GM23338 (cell line): ENCODE measurements around the gene DNASE1L1. TPM values are rescaled to one million over a fixed set of nuclear protein-coding genes. Genes with fewer than 3 reads are reported as not detected.
A peak's percentile ranks its signal among the peaks of the same experiment; 100 is the strongest.

Experiments used
- ATAC-seq: fragments of 200-7000 bp; cut with Tn5 transposase; 3 replicates; pipeline ENCODE4 v1.9.1; 2020
- DNase-seq: peaks from one replicate; pipeline ENCODE4 v3.0.0-alpha.2; 2015; ENCODE audit warnings: low spot score
- H2AFZ ChIP-seq: fragments of 200-600 bp; sonication (generic); 2 replicates; pipeline ENCODE4 v1.8.0; 2016; ENCODE audit warnings: antibody characterized with exemption, mild to moderate bottlenecking, moderate library complexity
- H3F3A ChIP-seq: fragments of 200-600 bp; sonication (generic); replicated peaks from 2 replicates; pipeline ENCODE4 v1.8.0; 2017; ENCODE audit warnings: antibody characterized with exemption, mixed run types, low read depth
- H3K27ac ChIP-seq: fragments of 200-600 bp; sonication (generic); 2 replicates; pipeline ENCODE4 v1.6.1; 2016; ENCODE audit warnings: low read depth
- H3K27me3 ChIP-seq: fragments of 200-600 bp; sonication (generic); 2 replicates; pipeline ENCODE4 v1.8.0; 2016; ENCODE audit warnings: mild to moderate bottlenecking, mixed run types, moderate library complexity; ENCODE audit not compliant: insufficient read depth
- H3K36me3 ChIP-seq: fragments of 200-600 bp; sonication (generic); 2 replicates; pipeline ENCODE4 v1.8.0; 2016; ENCODE audit warnings: mild to moderate bottlenecking; ENCODE audit not compliant: insufficient read depth
- H3K4me1 ChIP-seq: fragments of 200-600 bp; sonication (generic); 2 replicates; pipeline ENCODE4 v1.8.0; 2016; ENCODE audit warnings: mild to moderate bottlenecking, moderate library complexity; ENCODE audit not compliant: insufficient read depth
- H3K4me2 ChIP-seq: fragments of 200-600 bp; sonication (generic); 2 replicates; pipeline ENCODE4 v1.7.1; 2017; ENCODE audit warnings: mixed run types
- H3K4me3 ChIP-seq: fragments of 200-600 bp; sonication (generic); 2 replicates; pipeline ENCODE4 v1.6.1; 2016; ENCODE audit warnings: mixed run types
- H3K79me2 ChIP-seq: fragments of 200-600 bp; sonication (generic); replicated peaks from 2 replicates; pipeline ENCODE4 v1.8.0; 2017; ENCODE audit warnings: mild to moderate bottlenecking; ENCODE audit not compliant: insufficient read depth
- H3K9me2 ChIP-seq: fragments of 200-600 bp; sonication (generic); 2 replicates; pipeline ENCODE4 v1.8.0; 2017; ENCODE audit not compliant: insufficient read depth
- H4K20me1 ChIP-seq: fragments of 200-600 bp; sonication (generic); replicated peaks from 2 replicates; pipeline ENCODE4 v1.8.0; 2017; ENCODE audit warnings: mild to moderate bottlenecking; ENCODE audit not compliant: insufficient read depth
- H3K27ac Mint-ChIP-seq: 2 replicates; pipeline ENCODE4 v1.8.0; 2020; ENCODE audit warnings: inconsistent platforms, mild to moderate bottlenecking, moderate library complexity, mixed read lengths
- H3K27me3 Mint-ChIP-seq: 3 replicates; pipeline ENCODE4 v1.8.0; 2022; ENCODE audit warnings: low read depth, mild to moderate bottlenecking, moderate library complexity, mixed read lengths, inconsistent platforms; ENCODE audit not compliant: insufficient read depth, poor library complexity
- H3K36me3 Mint-ChIP-seq: 3 replicates; pipeline ENCODE4 v1.8.0; 2021; ENCODE audit warnings: low read depth, mild to moderate bottlenecking, inconsistent platforms, moderate library complexity, mixed read lengths
- H3K4me1 Mint-ChIP-seq: 3 replicates; pipeline ENCODE4 v1.8.0; 2020; ENCODE audit warnings: mild to moderate bottlenecking, inconsistent platforms, mixed read lengths
- H3K4me3 Mint-ChIP-seq: 3 replicates; pipeline ENCODE4 v1.8.0; 2021; ENCODE audit warnings: moderate library complexity, mild to moderate bottlenecking, inconsistent platforms, mixed read lengths
- H3K9me3 Mint-ChIP-seq: 3 replicates; pipeline ENCODE4 v1.8.0; 2020; ENCODE audit warnings: moderate library complexity, mild to moderate bottlenecking, inconsistent platforms, mixed read lengths
- CREB1 ChIP-seq: fragments of 250-450 bp; sonication (Bioruptor Pico); IDR thresholded peaks from 2 replicates; pipeline ENCODE4 v1.5.0; 2020; ENCODE audit warnings: low read depth, mild to moderate bottlenecking, moderate library complexity
- ETS1 ChIP-seq: IDR thresholded peaks from 2 replicates; pipeline ENCODE4 v1.6.1; 2016; ENCODE audit warnings: antibody characterized with exemption
- EZH2 ChIP-seq: fragments of 200-600 bp; sonication (generic); IDR thresholded peaks from one replicate; pipeline ENCODE4 v1.8.0; 2017; ENCODE audit warnings: antibody characterized with exemption, mild to moderate bottlenecking, low read depth; ENCODE audit not compliant: unreplicated experiment
- EZH2phosphoT487 ChIP-seq: fragments of 200-600 bp; sonication (generic); IDR thresholded peaks from one replicate; pipeline ENCODE4 v1.8.1; 2018; ENCODE audit warnings: antibody characterized with exemption; ENCODE audit not compliant: unreplicated experiment
- JUNB ChIP-seq: IDR thresholded peaks from one replicate; pipeline ENCODE4 v1.6.1; 2016; ENCODE audit warnings: antibody characterized with exemption; ENCODE audit not compliant: unreplicated experiment
- NANOG ChIP-seq: IDR thresholded peaks from 2 replicates; pipeline ENCODE4 v1.6.1; 2016; ENCODE audit warnings: antibody characterized with exemption, borderline replicate concordance
- POLR2AphosphoS5 ChIP-seq: IDR thresholded peaks from 2 replicates; pipeline ENCODE4 v1.6.1; 2016; ENCODE audit warnings: antibody characterized with exemption, low read depth
- STAT1 ChIP-seq: IDR thresholded peaks from one replicate; pipeline ENCODE4 v1.6.1; 2016; ENCODE audit warnings: antibody characterized with exemption; ENCODE audit not compliant: unreplicated experiment
- ZNF331 ChIP-seq: fragments of 250-450 bp; sonication (Bioruptor Pico); IDR thresholded peaks from 2 replicates; pipeline ENCODE4 v1.5.0; 2020; ENCODE audit warnings: low read depth, mild to moderate bottlenecking, moderate library complexity
- polyA plus RNA-seq: library from polyadenylated mRNA; unstranded; fragments of >200 nt; fragmentation: Nextera tagmentation; extraction: Ambion mirVana; gene quantifications from 2 replicates; pipeline ENCODE4 v1.2.1, GENCODE V29; 2016
- total RNA-seq: library from RNA; depleted of rRNA; stranded (reverse); fragments of >200 nt; shearing (Covaris generic); gene quantifications from 2 replicates; pipeline ENCODE4 v1.2.3, GENCODE V29; 2014
- TF ChIP-seq, protein P1 (sequence below): fragments of 250-450 bp; sonication (Bioruptor Pico); IDR thresholded peaks from 2 replicates; pipeline ENCODE4 v1.5.0; 2020; ENCODE audit warnings: mild to moderate bottlenecking, moderate library complexity
- TF ChIP-seq, protein P2 (sequence below): IDR thresholded peaks from one replicate; pipeline ENCODE4 v1.6.1; 2018; ENCODE audit warnings: antibody characterized with exemption; ENCODE audit not compliant: unreplicated experiment

The DNASE1L1 gene
- total and polyA plus RNA-seq, 2 experiments from 2014 or later, result 3.3 to 16.1 TPM

DNA sequence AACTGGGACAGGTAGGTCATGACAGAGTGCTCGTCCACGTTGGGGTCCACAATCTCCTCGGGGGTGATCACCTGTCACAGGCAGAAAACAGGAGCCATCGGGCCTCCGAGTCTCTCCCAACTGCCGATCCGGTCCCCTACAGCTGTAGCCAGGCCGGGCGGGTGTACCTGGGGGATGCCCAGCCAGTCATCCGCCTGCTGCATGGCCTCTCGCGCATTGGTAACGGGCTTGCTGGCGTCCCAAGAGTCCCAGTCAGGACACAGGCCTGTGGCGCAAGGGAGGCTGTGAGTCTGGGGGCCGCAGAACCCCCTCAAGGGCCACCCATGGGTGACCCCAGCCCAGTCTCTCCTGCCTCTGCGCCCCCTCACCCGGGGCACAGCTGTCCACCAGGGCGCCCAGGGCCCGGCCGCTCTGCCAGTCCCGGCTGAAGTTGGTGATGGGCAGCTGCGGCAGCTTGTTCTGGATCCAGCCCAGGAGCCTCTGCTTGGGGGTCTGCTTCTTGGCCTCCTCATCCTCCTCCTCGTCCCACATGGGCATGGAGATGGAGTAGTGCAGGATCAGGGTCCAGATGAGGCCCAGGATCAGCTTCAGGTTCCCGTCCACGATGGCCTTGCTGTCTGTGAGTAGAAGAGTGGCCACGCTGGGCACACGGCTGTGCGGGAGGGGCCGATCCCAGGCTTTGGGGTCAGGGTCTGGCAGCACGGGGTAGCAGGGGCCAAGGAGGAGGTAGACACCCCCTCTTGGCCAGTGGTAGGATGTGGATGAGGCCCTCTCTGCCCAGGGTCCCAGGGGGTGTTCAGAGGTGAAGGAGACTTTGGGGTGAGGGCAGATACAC is 41.4 kb downstream of the DNASE1L1 start:
- Histone ChIP-seq H3F3A (0 out of 2 replicates have a peak, but pooled peaks cover 4% of the 10 kb centered on the region), H3K9me2 (no peaks in the 10 kb centered on the region), H3K4me3 (no peak overlapping the region), H3K27ac (0 out of 2 replicates have a peak overlapping the region, but pooled peaks have one; percentile 80), H2AFZ (no peak overlapping the region), H3K4me1 (0 out of 2 replicates have a peak, but pooled peaks cover 4% of the 10 kb centered on the region), H3K27me3 (no peaks in the 10 kb centered on the region), H3K79me2 (peaks cover 49% of the 10 kb centered on the region), H4K20me1 (peaks cover 6% of the 10 kb centered on the region), H3K36me3 (peaks cover 7% of the 10 kb centered on the region), H3K4me2 (peak overlapping the region; percentile 81; the same call in 1 of the 2 replicates)
- ATAC-seq (no peak), DNase-seq (no peak)
- H3K36me3 Mint-ChIP-seq, result peaks cover 66% of the 10 kb centered on the region
- TF ChIP-seq ZNF331, result no peak
- TF ChIP-seq EZH2, result no peak
- TF ChIP-seq NANOG, result no peak
- no peak for TF ChIP-seq EZH2phosphoT487
- no peak for TF ChIP-seq POLR2AphosphoS5
- no peak for TF ChIP-seq CREB1 (CRISPR knock-in tag)
- TF ChIP-seq, protein P1, sequence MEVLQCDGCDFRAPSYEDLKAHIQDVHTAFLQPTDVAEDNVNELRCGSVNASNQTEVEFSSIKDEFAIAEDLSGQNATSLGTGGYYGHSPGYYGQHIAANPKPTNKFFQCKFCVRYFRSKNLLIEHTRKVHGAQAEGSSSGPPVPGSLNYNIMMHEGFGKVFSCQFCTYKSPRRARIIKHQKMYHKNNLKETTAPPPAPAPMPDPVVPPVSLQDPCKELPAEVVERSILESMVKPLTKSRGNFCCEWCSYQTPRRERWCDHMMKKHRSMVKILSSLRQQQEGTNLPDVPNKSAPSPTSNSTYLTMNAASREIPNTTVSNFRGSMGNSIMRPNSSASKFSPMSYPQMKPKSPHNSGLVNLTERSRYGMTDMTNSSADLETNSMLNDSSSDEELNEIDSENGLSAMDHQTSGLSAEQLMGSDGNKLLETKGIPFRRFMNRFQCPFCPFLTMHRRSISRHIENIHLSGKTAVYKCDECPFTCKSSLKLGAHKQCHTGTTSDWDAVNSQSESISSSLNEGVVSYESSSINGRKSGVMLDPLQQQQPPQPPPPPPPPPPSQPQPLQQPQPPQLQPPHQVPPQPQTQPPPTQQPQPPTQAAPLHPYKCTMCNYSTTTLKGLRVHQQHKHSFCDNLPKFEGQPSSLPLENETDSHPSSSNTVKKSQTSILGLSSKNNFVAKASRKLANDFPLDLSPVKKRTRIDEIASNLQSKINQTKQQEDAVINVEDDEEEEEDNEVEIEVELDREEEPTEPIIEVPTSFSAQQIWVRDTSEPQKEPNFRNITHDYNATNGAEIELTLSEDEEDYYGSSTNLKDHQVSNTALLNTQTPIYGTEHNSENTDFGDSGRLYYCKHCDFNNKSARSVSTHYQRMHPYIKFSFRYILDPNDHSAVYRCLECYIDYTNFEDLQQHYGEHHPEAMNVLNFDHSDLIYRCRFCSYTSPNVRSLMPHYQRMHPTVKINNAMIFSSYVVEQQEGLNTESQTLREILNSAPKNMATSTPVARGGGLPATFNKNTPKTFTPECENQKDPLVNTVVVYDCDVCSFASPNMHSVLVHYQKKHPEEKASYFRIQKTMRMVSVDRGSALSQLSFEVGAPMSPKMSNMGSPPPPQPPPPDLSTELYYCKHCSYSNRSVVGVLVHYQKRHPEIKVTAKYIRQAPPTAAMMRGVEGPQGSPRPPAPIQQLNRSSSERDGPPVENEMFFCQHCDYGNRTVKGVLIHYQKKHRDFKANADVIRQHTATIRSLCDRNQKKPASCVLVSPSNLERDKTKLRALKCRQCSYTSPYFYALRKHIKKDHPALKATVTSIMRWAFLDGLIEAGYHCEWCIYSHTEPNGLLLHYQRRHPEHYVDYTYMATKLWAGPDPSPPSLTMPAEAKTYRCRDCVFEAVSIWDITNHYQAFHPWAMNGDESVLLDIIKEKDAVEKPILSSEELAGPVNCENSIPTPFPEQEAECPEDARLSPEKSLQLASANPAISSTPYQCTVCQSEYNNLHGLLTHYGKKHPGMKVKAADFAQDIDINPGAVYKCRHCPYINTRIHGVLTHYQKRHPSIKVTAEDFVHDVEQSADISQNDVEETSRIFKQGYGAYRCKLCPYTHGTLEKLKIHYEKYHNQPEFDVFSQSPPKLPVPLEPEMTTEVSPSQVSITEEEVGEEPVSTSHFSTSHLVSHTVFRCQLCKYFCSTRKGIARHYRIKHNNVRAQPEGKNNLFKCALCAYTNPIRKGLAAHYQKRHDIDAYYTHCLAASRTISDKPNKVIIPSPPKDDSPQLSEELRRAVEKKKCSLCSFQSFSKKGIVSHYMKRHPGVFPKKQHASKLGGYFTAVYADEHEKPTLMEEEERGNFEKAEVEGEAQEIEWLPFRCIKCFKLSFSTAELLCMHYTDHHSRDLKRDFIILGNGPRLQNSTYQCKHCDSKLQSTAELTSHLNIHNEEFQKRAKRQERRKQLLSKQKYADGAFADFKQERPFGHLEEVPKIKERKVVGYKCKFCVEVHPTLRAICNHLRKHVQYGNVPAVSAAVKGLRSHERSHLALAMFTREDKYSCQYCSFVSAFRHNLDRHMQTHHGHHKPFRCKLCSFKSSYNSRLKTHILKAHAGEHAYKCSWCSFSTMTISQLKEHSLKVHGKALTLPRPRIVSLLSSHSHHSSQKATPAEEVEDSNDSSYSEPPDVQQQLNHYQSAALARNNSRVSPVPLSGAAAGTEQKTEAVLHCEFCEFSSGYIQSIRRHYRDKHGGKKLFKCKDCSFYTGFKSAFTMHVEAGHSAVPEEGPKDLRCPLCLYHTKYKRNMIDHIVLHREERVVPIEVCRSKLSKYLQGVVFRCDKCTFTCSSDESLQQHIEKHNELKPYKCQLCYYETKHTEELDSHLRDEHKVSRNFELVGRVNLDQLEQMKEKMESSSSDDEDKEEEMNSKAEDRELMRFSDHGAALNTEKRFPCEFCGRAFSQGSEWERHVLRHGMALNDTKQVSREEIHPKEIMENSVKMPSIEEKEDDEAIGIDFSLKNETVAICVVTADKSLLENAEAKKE (CRISPR knock-in tag), result no peak
- no peak for TF ChIP-seq JUNB
- TF ChIP-seq, protein P2, sequence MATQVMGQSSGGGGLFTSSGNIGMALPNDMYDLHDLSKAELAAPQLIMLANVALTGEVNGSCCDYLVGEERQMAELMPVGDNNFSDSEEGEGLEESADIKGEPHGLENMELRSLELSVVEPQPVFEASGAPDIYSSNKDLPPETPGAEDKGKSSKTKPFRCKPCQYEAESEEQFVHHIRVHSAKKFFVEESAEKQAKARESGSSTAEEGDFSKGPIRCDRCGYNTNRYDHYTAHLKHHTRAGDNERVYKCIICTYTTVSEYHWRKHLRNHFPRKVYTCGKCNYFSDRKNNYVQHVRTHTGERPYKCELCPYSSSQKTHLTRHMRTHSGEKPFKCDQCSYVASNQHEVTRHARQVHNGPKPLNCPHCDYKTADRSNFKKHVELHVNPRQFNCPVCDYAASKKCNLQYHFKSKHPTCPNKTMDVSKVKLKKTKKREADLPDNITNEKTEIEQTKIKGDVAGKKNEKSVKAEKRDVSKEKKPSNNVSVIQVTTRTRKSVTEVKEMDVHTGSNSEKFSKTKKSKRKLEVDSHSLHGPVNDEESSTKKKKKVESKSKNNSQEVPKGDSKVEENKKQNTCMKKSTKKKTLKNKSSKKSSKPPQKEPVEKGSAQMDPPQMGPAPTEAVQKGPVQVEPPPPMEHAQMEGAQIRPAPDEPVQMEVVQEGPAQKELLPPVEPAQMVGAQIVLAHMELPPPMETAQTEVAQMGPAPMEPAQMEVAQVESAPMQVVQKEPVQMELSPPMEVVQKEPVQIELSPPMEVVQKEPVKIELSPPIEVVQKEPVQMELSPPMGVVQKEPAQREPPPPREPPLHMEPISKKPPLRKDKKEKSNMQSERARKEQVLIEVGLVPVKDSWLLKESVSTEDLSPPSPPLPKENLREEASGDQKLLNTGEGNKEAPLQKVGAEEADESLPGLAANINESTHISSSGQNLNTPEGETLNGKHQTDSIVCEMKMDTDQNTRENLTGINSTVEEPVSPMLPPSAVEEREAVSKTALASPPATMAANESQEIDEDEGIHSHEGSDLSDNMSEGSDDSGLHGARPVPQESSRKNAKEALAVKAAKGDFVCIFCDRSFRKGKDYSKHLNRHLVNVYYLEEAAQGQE, result no peak
- TF ChIP-seq STAT1, result no peak
- no peak for TF ChIP-seq ETS1
- H3K4me1 Mint-ChIP-seq, result peaks cover 5% of the 10 kb centered on the region; the same call in 1 of the 3 replicates
- H3K9me3 Mint-ChIP-seq, result peaks cover 5% of the 10 kb centered on the region; the same call in 2 of the 3 replicates
- H3K27me3 Mint-ChIP-seq, result peaks cover 27% of the 10 kb centered on the region
- H3K27ac Mint-ChIP-seq, result peak overlapping the region; percentile 74
- peak overlapping the region; percentile 91 for H3K4me3 Mint-ChIP-seq
